ENCODE data around the gene TTC38. TPM values are rescaled to one million over a fixed set of nuclear protein-coding genes. Genes with fewer than 3 reads are reported as not detected.

The TTC38 gene
- total RNA-seq, 1 donor from 2014 or later: 16.1 TPM

DNA sequence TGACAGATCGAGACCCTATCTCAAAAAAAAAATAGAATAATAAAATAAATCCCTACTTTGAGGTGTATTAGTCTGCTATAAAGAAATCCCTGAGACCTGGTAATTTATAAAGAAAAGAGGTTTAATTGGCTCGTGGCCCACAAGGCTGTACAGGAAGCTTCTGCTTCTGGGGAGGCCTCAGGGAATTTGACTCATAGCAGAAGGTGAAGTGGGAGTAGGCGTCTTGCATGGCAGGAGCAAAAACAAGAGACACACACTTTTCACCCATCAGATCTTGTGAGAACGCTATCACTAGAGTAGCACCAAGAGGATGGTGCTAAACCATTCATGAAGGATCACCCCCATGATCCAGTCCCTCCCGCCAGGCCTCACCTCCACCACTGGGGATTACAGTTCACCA, 46.9 kb upstream of the TTC38 start:
- H3K36me3 ChIP-seq (ENCODE audit: insufficient read depth, low read length): no peaks in the 10 kb centered on the region
- H3K9me3 Mint-ChIP-seq (ENCODE audit: unreplicated experiment): peaks cover 1% of the 10 kb centered on the region
- H3K79me2 ChIP-seq (ENCODE audit: insufficient read depth, low read length): no peaks in the 10 kb centered on the region
- H3K9ac ChIP-seq (ENCODE audit: low read length): no peak overlapping the region
- TF ChIP-seq EZH2 (IDR thresholded peaks at IDR 0.05; ENCODE audit: insufficient read depth, low read length): no peak
- TF ChIP-seq, protein P1, sequence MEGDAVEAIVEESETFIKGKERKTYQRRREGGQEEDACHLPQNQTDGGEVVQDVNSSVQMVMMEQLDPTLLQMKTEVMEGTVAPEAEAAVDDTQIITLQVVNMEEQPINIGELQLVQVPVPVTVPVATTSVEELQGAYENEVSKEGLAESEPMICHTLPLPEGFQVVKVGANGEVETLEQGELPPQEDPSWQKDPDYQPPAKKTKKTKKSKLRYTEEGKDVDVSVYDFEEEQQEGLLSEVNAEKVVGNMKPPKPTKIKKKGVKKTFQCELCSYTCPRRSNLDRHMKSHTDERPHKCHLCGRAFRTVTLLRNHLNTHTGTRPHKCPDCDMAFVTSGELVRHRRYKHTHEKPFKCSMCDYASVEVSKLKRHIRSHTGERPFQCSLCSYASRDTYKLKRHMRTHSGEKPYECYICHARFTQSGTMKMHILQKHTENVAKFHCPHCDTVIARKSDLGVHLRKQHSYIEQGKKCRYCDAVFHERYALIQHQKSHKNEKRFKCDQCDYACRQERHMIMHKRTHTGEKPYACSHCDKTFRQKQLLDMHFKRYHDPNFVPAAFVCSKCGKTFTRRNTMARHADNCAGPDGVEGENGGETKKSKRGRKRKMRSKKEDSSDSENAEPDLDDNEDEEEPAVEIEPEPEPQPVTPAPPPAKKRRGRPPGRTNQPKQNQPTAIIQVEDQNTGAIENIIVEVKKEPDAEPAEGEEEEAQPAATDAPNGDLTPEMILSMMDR (IDR thresholded peaks at IDR 0.05; ENCODE audit: insufficient read depth, low read depth, low read length): no peak
- no peaks in the 10 kb centered on the region for H3K9me3 ChIP-seq (ENCODE audit: insufficient read depth, low read depth, low read length)
- H3K4me1 ChIP-seq (ENCODE audit: insufficient read depth, low read length): no peaks in the 10 kb centered on the region
- H3K27ac ChIP-seq (ENCODE audit: low read depth, low read length): no peak overlapping the region
- DNase-seq (ENCODE audit: low read depth): no peak
- H2AFZ ChIP-seq (ENCODE audit: low read depth, low read length): no peak overlapping the region
- no peak overlapping the region for H3K27ac Mint-ChIP-seq (ENCODE audit: unreplicated experiment)
- H3K4me3 Mint-ChIP-seq (ENCODE audit: unreplicated experiment): no peak overlapping the region
- H3K4me1 Mint-ChIP-seq (ENCODE audit: low read depth, unreplicated experiment): no peaks in the 10 kb centered on the region
- peaks cover 28% of the 10 kb centered on the region for H3K36me3 Mint-ChIP-seq (ENCODE audit: low read depth, unreplicated experiment)
- H3K4me2 ChIP-seq (ENCODE audit: low read length): no peak overlapping the region
- no peaks in the 10 kb centered on the region for H4K20me1 ChIP-seq (ENCODE audit: insufficient read depth, low read length)
- H3K27me3 Mint-ChIP-seq (ENCODE audit: low read depth, unreplicated experiment): no peaks in the 10 kb centered on the region
- no peak overlapping the region for H3K4me3 ChIP-seq (ENCODE audit: insufficient read depth, low read depth, low read length)
- H3K27me3 ChIP-seq (ENCODE audit: insufficient read depth, low read length): no peaks in the 10 kb centered on the region
- no peak for FAIRE-seq

DNA sequence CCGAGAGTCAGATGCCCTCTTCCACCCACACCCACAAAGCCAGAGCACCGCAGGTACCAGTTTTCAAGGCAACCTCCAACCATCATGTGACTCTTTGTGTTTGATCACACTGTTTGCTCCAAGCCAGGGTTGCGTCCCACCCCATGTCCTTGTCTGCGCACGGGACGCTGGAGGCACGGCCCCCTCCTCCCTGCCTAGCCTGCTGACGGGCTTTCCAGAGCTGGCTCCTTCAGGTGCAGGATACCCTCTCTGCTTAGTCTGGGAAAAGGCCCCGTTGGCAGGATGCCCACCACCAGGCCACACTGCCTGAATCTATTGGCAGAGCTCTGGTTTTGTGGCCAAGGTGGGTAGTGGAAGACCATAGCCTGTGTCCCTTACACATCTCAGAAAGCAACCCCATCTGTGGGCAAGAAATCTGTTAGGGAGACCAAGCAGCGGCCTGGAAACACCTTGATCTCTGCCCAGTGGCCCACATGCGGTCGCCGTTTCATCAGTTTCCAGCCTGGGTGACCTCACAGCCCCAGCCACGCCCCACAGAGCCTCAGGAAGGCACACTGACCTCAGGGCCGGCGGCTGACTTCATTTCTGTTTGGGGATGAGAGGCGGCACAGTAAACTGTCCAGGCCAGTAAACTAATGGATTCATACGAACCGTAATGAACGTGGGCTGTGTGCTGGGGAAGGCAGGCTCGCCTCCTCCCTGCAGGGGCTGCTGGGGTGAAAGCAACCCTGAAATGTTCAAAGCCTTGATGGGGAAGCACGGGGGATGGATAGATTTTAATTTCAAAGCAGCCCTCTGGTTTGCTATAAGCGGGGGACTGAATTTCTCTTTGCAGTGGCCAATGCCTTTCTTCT, 43.5 kb upstream of the TTC38 start:
- H3K9ac ChIP-seq (ENCODE audit: low read length): no peak overlapping the region
- H3K27ac ChIP-seq (ENCODE audit: low read depth, low read length): no peak overlapping the region
- FAIRE-seq: no peak
- H3K9me3 ChIP-seq (ENCODE audit: insufficient read depth, low read depth, low read length): no peaks in the 10 kb centered on the region
- TF ChIP-seq, protein P1 (IDR thresholded peaks at IDR 0.05; ENCODE audit: insufficient read depth, low read depth, low read length): no peak
- TF ChIP-seq EZH2 (IDR thresholded peaks at IDR 0.05; ENCODE audit: insufficient read depth, low read length): no peak
- H3K27me3 ChIP-seq (ENCODE audit: insufficient read depth, low read length): no peaks in the 10 kb centered on the region
- no peaks in the 10 kb centered on the region for H4K20me1 ChIP-seq (ENCODE audit: insufficient read depth, low read length)
- no peak overlapping the region for H3K4me2 ChIP-seq (ENCODE audit: low read length)
- H3K4me3 ChIP-seq (ENCODE audit: insufficient read depth, low read depth, low read length): no peak overlapping the region
- no peak overlapping the region for H3K27ac Mint-ChIP-seq (ENCODE audit: unreplicated experiment)
- no peak overlapping the region for H3K4me3 Mint-ChIP-seq (ENCODE audit: unreplicated experiment)
- H3K4me1 ChIP-seq (ENCODE audit: insufficient read depth, low read length): no peaks in the 10 kb centered on the region
- peaks cover 1% of the 10 kb centered on the region for H3K9me3 Mint-ChIP-seq (ENCODE audit: unreplicated experiment)
- H3K36me3 Mint-ChIP-seq (ENCODE audit: low read depth, unreplicated experiment): peaks cover 18% of the 10 kb centered on the region
- no peaks in the 10 kb centered on the region for H3K79me2 ChIP-seq (ENCODE audit: insufficient read depth, low read length)
- H2AFZ ChIP-seq (ENCODE audit: low read depth, low read length): no peak overlapping the region
- no peaks in the 10 kb centered on the region for H3K4me1 Mint-ChIP-seq (ENCODE audit: low read depth, unreplicated experiment)
- DNase-seq (ENCODE audit: low read depth): no peak
- no peaks in the 10 kb centered on the region for H3K27me3 Mint-ChIP-seq (ENCODE audit: low read depth, unreplicated experiment)
- H3K36me3 ChIP-seq (ENCODE audit: insufficient read depth, low read length): no peaks in the 10 kb centered on the region

DNA sequence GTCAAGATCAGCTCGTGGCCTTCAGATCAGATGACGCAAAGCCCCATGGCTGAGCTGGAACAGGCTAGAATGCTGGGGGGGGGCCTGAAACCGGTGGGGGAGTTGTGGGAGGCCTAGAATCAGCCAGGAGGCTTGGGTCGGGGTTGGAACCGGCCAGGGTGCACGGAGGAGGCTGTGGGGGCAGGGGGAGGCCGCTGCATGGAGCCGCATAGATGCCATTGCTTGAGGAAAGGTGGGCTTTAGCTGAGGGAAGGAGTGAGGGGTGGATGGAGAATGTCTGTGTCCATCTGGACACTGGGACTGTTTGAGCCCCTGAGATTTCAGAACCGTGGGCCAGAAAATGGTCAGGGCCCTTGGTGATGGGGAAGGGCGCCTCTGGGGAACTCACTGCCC, 42.9 kb upstream of the TTC38 start:
- Histone ChIP-seq H3K36me3 (ENCODE audit: insufficient read depth, low read length) (no peaks in the 10 kb centered on the region), H3K79me2 (ENCODE audit: insufficient read depth, low read length) (no peaks in the 10 kb centered on the region), H3K4me2 (ENCODE audit: low read length) (no peak overlapping the region), H3K27me3 (ENCODE audit: insufficient read depth, low read length) (no peaks in the 10 kb centered on the region), H3K9ac (ENCODE audit: low read length) (no peak overlapping the region), H3K9me3 (ENCODE audit: insufficient read depth, low read depth, low read length) (no peaks in the 10 kb centered on the region), H3K27ac (ENCODE audit: low read depth, low read length) (no peak overlapping the region), H3K4me1 (ENCODE audit: insufficient read depth, low read length) (no peaks in the 10 kb centered on the region), H4K20me1 (ENCODE audit: insufficient read depth, low read length) (no peaks in the 10 kb centered on the region), H3K4me3 (ENCODE audit: insufficient read depth, low read depth, low read length) (no peak overlapping the region), H2AFZ (ENCODE audit: low read depth, low read length) (no peak overlapping the region)
- FAIRE-seq (no peak), DNase-seq (ENCODE audit: low read depth) (no peak)
- peaks cover 1% of the 10 kb centered on the region for H3K9me3 Mint-ChIP-seq (ENCODE audit: unreplicated experiment)
- H3K4me1 Mint-ChIP-seq (ENCODE audit: low read depth, unreplicated experiment): no peaks in the 10 kb centered on the region
- TF ChIP-seq EZH2 (IDR thresholded peaks at IDR 0.05; ENCODE audit: insufficient read depth, low read length): no peak
- TF ChIP-seq, protein P1 (IDR thresholded peaks at IDR 0.05; ENCODE audit: insufficient read depth, low read depth, low read length): no peak
- H3K27ac Mint-ChIP-seq (ENCODE audit: unreplicated experiment): no peak overlapping the region
- H3K27me3 Mint-ChIP-seq (ENCODE audit: low read depth, unreplicated experiment): no peaks in the 10 kb centered on the region
- peaks cover 11% of the 10 kb centered on the region for H3K36me3 Mint-ChIP-seq (ENCODE audit: low read depth, unreplicated experiment)
- H3K4me3 Mint-ChIP-seq (ENCODE audit: unreplicated experiment): no peak overlapping the region

Data from astrocyte (in vitro differentiated cells and primary cell).